Measurements from ENCODE around the gene DOCK8. TPM values are rescaled to one million over a fixed set of nuclear protein-coding genes. Genes with fewer than 3 reads are reported as not detected.

Gene DOCK8
- total RNA-seq (2022; extraction: Qiagen RNA extraction; ENCODE audit: low read depth), result 0.23 to 1.0 TPM (median 0.40 TPM) in 5 replicates

DNA sequence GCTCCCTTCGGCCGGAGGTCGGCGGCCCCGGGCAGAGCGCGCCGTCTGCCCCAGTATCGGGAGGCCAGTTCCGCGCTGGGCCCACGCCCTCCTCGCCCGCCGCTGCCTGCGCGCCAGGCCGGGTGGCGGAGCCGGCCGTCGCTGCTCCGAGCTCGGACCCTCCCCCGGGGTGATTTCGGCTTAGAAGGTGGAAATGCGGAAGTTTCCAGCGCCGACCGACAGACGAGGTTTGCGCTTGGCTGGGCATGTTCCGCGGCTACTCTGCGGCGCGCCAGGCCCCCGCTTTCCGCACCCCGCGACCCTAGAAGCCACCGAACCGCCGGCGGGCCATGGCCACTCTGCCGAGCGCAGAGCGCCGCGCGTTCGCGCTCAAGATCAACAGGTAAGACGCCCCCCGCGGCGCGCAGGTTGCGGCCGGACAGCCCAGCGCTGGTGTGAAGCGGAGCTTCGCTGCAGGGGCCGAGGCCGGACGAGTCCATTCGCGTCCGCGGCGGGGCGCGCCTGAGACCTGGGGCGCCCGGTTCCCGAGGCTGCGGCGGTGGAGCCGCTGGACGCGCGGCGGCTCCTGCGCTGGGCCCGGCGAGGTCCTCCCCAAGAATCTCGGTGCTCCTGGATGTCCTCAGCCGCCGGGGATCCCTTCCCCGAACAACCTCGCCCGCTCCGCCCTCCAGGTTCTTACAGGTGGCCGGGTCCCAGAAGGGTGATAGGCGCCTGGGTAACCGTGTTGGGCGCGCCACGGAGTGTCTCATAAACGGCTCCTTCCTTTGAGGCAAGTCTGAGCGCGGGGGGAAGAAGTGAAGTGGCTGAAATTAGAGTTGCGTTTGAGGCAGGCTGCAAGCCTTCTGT, at the start of gene DOCK8:
TSS of gene DOCK8 (plus strand) at position 218 of the 846 bp plus-strand sequence. CDS start at position 330, 112 bp downstream.

GRCh38 chr9:178970-179383, 35.7 kb upstream of the DOCK8 start, which contains the start of gene ZNG1A:
Gene ZNG1A, minus strand, starts transcription at chr9:179056. Its CDS starts 87 bp downstream, at chr9:178969.

DNA sequence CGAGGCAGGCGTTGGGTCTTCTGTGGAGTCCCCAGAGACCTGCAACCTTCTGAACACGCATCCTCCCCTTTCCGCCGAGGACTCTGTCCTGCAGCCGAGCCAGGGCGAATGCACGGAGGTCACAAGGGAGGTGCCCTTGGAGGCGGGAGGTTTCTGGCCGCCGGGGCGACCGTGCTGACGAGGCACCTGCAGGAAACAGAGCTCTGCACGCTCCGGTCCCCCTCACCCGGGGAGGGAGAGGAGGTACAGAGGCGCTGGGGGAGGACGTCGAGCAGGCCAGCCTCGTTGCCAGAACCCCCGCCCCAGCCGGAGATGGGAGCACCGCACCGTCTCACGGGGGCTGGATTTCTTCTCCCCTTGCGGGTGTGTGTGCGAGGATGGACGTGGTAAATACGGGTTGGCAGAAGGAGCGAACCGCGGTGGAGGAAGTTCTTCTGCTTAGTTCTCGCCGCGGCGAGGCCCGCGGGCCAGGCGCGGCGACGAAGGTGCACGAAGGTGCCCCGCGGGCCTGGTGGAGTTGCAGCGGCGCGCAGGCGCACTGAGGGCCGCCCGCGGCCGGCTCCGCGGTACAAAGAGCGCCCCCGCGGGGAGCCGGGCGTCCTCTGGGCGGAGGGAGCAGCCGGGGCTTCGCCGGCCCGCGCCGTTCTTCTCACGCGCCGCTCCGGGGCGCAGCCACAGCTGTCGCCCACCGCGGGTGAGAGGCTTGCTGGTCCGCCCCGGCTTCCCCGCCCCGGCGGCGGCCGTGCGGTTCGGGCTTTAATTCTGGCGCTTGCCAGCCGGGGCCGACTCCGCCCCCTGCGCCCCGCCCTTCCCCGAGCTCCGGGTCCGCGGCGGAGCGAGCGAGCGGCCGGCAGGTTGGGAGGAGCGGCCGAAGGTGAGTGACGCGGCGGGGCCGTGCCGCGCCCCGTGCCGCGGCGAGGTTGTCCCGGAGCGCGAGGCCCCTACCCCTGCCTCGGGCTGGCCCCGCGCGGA, 289.5 kb downstream of the DOCK8 start, which contains the start of gene KANK1:
TSS of gene KANK1 (plus strand) at position 815 of the 972 bp plus-strand sequence.

Other genes starting within 250 kb of the DOCK8 start
- gene WASHC1, start 185.4 kb upstream of the DOCK8 start, total RNA-seq (2022; extraction: Qiagen RNA extraction; ENCODE audit: low read depth), result 7.8 to 13.1 TPM (median 10.6 TPM) in 5 replicates
- 0.34 to 0.94 TPM (median 0.49 TPM) in 5 replicates for gene FOXD4, start 96.4 kb upstream of the DOCK8 start, total RNA-seq (2022; extraction: Qiagen RNA extraction; ENCODE audit: low read depth)
- gene ZNG1A, start 35.8 kb upstream of the DOCK8 start, total RNA-seq (2022; extraction: Qiagen RNA extraction; ENCODE audit: low read depth), result 23.7 to 34.6 TPM (median 26.4 TPM) in 5 replicates